Measurements from ENCODE around the gene SPIB. TPM values are rescaled to one million over a fixed set of nuclear protein-coding genes. Genes with fewer than 3 reads are reported as not detected.
"Not testable (repeated sequence)": the region's sequence is repeated elsewhere in the genome, so short reads cannot be mapped to it uniquely, and the experiment has no call there.

The SPIB gene
- total and polyA plus RNA-seq, 4 donors = 0.09 to 5.0 (median 0.36) TPM

DNA sequence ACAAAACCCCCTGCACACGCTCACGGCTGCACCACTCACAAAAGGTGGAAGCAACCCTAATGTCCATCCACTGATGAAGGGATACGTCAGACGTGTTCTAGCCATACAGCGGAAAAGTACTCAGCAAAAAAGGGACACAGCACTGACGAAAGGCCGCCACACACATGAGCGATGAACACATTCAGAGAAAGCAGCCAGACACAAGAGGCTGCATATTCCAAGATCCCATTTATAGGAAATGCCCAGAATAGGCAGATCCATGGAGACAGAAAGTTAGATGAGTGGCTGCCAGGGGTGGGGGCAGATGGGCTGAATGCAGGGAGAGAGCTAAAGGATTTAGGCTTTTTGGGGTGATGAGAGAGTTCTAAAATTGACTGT lies 30.9 kb upstream of the SPIB start:
- H3K36me3 ChIP-seq (ENCODE audit: control insufficient read depth in 4 of 4, insufficient read depth in 3 of 4, low read depth in 1 of 4, low read length in 3 of 4) = no peaks in the 10 kb centered on the region
- H3K9me3 ChIP-seq (ENCODE audit: control insufficient read depth in 4 of 4, low read length in 3 of 4) = no peaks in the 10 kb centered on the region
- no peak for DNase-seq (ENCODE audit: low spot score)
- 95% methylated on average over 8 of the region's 8 CpGs for WGBS
- TF ChIP-seq TAF1 (conservative IDR thresholded peaks at IDR 0.05) (no peak), RAD21 (IDR thresholded peaks at IDR 0.05) (no peak), RXRA (IDR thresholded peaks at IDR 0.05) (no peak), NR2F2 (IDR thresholded peaks at IDR 0.05) (no peak), GABPA (IDR thresholded peaks at IDR 0.05 in 1 of 2, conservative IDR thresholded peaks at IDR 0.05 in 1 of 2) (no peak), YY1 (IDR thresholded peaks at IDR 0.05) (no peak)
- TF ChIP-seq, protein P1, sequence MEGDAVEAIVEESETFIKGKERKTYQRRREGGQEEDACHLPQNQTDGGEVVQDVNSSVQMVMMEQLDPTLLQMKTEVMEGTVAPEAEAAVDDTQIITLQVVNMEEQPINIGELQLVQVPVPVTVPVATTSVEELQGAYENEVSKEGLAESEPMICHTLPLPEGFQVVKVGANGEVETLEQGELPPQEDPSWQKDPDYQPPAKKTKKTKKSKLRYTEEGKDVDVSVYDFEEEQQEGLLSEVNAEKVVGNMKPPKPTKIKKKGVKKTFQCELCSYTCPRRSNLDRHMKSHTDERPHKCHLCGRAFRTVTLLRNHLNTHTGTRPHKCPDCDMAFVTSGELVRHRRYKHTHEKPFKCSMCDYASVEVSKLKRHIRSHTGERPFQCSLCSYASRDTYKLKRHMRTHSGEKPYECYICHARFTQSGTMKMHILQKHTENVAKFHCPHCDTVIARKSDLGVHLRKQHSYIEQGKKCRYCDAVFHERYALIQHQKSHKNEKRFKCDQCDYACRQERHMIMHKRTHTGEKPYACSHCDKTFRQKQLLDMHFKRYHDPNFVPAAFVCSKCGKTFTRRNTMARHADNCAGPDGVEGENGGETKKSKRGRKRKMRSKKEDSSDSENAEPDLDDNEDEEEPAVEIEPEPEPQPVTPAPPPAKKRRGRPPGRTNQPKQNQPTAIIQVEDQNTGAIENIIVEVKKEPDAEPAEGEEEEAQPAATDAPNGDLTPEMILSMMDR (IDR thresholded peaks at IDR 0.05; ENCODE audit: low read depth, low read length, missing input control) = no peak
- no peak overlapping the region for H3K27ac ChIP-seq (ENCODE audit: low read depth in 1 of 2, low read length in 2 of 2)
- peaks cover 0 to 12% (median 10%) of the 10 kb centered on the region in 4 donors for H3K4me1 ChIP-seq (ENCODE audit: control insufficient read depth in 4 of 4, insufficient read depth in 4 of 4, low read length in 3 of 4)
- H3K9ac ChIP-seq (ENCODE audit: low read depth in 1 of 2, low read length in 2 of 2) = no peak overlapping the region
- H3K4me3 ChIP-seq (ENCODE audit: low read depth in 1 of 3, low read length in 3 of 3) = no peak overlapping the region
- no peaks in the 10 kb centered on the region for H3K27me3 ChIP-seq (ENCODE audit: control insufficient read depth in 4 of 4, insufficient read depth in 4 of 4, low read length in 3 of 4)

DNA sequence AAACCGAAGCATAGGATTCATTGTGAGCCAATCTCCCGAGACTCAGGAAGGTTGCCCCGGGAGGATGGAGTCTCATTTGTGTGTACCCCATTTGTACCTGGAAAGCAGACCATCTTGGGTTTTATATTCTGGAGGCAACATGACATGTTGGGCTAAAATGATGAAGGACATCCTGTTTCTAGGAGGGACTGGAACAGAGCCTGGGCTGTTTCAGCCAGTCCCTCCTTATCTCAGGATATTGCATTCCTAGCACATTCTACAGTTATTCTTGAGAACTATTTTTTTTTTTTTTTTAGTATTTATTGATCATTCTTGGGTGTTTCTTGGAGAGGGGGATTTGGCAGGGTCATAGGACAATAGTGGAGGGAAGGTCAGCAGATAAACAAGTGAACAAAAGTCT lies 28.4 kb upstream of the SPIB start:
- 88% methylated on average over 3 of the region's 3 CpGs for WGBS
- not testable (repeated sequence) for H3K27ac ChIP-seq (ENCODE audit: low read depth in 1 of 2, low read length in 2 of 2)

DNA sequence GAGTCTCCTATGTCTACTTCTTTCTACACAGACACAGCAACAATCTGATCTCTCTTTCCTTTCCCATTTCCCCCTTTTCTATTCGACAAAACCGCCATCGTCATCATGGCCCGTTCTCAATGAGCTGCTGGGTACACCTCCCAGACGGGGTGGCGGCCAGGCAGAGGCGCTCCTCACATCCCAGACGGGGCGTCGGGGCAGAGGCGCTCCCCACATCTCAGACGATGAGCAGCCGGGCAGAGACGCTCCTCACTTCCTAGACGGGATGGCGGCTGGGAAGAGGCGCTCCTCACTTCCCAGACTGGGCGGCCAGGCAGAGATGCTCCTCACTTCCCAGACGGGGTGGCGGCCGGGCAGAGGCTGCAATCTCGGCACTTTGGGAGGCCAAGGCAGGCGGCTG lies 27.8 kb upstream of the SPIB start:
- not testable (repeated sequence) for H3K27me3 ChIP-seq (ENCODE audit: control insufficient read depth in 4 of 4, insufficient read depth in 4 of 4, low read length in 3 of 4); H3K9ac ChIP-seq (ENCODE audit: low read depth in 1 of 2, low read length in 2 of 2); H3K4me3 ChIP-seq (ENCODE audit: low read depth in 1 of 3, low read length in 3 of 3); DNase-seq (ENCODE audit: low spot score); H3K27ac ChIP-seq (ENCODE audit: low read depth in 1 of 2, low read length in 2 of 2); H3K9me3 ChIP-seq (ENCODE audit: control insufficient read depth in 4 of 4, low read length in 3 of 4); H3K4me1 ChIP-seq (ENCODE audit: control insufficient read depth in 4 of 4, insufficient read depth in 4 of 4, low read length in 3 of 4); H3K36me3 ChIP-seq (ENCODE audit: control insufficient read depth in 4 of 4, insufficient read depth in 3 of 4, low read depth in 1 of 4, low read length in 3 of 4)
- WGBS = 96% methylated on average over 21 of the region's 23 CpGs

More for the DNA sequence above, 28.4 kb upstream of the SPIB start:
- not testable (repeated sequence) for H3K4me3 ChIP-seq (ENCODE audit: low read depth in 1 of 3, low read length in 3 of 3); H3K27me3 ChIP-seq (ENCODE audit: control insufficient read depth in 4 of 4, insufficient read depth in 4 of 4, low read length in 3 of 4); H3K9ac ChIP-seq (ENCODE audit: low read depth in 1 of 2, low read length in 2 of 2); H3K36me3 ChIP-seq (ENCODE audit: control insufficient read depth in 4 of 4, insufficient read depth in 3 of 4, low read depth in 1 of 4, low read length in 3 of 4); H3K4me1 ChIP-seq (ENCODE audit: control insufficient read depth in 4 of 4, insufficient read depth in 4 of 4, low read length in 3 of 4); DNase-seq (ENCODE audit: low spot score); H3K9me3 ChIP-seq (ENCODE audit: control insufficient read depth in 4 of 4, low read length in 3 of 4)

DNA sequence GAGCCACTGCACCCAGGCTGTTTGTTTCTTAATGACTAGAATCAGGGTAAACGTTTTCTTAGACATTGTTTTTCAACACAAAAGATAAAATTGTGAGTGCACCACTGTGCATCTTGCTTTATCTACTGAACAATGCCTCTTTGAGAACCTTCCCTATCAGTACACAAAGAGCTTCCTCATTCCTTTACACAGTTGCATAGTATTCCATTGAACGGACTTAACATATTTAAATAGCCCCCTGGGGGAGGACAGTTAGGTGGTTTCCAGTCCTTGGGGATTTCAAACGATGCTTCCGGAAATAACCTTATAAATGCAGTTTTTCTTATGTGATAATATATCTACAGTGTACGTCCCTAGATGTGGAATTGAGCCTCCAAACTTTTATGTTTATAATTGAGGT lies 26.0 kb upstream of the SPIB start:
- TF ChIP-seq RAD21 (IDR thresholded peaks at IDR 0.05) = no peak
- TF ChIP-seq, protein P2, sequence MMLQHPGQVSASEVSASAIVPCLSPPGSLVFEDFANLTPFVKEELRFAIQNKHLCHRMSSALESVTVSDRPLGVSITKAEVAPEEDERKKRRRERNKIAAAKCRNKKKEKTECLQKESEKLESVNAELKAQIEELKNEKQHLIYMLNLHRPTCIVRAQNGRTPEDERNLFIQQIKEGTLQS (IDR thresholded peaks at IDR 0.05) = no peak
- no peak for TF ChIP-seq JUND (IDR thresholded peaks at IDR 0.05)
- no peak overlapping the region for H3K27ac ChIP-seq (ENCODE audit: low read depth in 1 of 2, low read length in 2 of 2)
- no peaks in the 10 kb centered on the region for H3K27me3 ChIP-seq (ENCODE audit: control insufficient read depth in 4 of 4, insufficient read depth in 4 of 4, low read length in 3 of 4)
- no peaks in the 10 kb centered on the region for H3K9me3 ChIP-seq (ENCODE audit: control insufficient read depth in 4 of 4, low read length in 3 of 4)
- no peaks in the 10 kb centered on the region for H3K36me3 ChIP-seq (ENCODE audit: control insufficient read depth in 4 of 4, insufficient read depth in 3 of 4, low read depth in 1 of 4, low read length in 3 of 4)
- 95% methylated on average over 5 of the region's 5 CpGs for WGBS
- DNase-seq (ENCODE audit: low spot score) = no peak
- no peaks in the 10 kb centered on the region for H3K4me1 ChIP-seq (ENCODE audit: control insufficient read depth in 4 of 4, insufficient read depth in 4 of 4, low read length in 3 of 4)
- H3K4me3 ChIP-seq (ENCODE audit: low read depth in 1 of 3, low read length in 3 of 3) = no peak overlapping the region
- no peak overlapping the region for H3K9ac ChIP-seq (ENCODE audit: low read depth in 1 of 2, low read length in 2 of 2)

Measured in liver (tissue), 9 donors.